Peyer's patch (tissue), 4 donors: ENCODE measurements around the gene STAU1. TPM values are rescaled to one million over a fixed set of nuclear protein-coding genes. Genes with fewer than 3 reads are reported as not detected.
"Not testable (repeated sequence)": the region's sequence is repeated elsewhere in the genome, so short reads cannot be mapped to it uniquely, and the experiment has no call there.

Source experiments
- DNase-seq, 3 donors: peaks; one replicate each; pipeline ENCODE4 v3.0.0-alpha.2; 2017 to 2019
- H3K27ac ChIP-seq, 4 donors: fragments of 200-600 bp; sonication (generic); one replicate each; pipeline ENCODE4 v1.5.1; 2016 to 2019
- H3K27me3 ChIP-seq, 2 donors: fragments of 200-600 bp; sonication (generic); one replicate each; pipeline ENCODE4 v1.5.1; 2019
- H3K36me3 ChIP-seq, 3 donors: fragments of 200-600 bp; sonication (generic); one replicate each; pipeline ENCODE4 v1.5.1; 2016 to 2019
- H3K4me1 ChIP-seq, 4 donors: fragments of 200-600 bp; sonication (generic); one replicate each; pipeline ENCODE4 v1.5.1; 2016 to 2019
- H3K4me3 ChIP-seq, 4 donors: fragments of 200-600 bp; sonication (generic); 1 replicate in 3 of 4; 2 replicates in 1 of 4; pipeline ENCODE4 v1.5.1; 2016 to 2019; ENCODE audit warnings: mild to moderate bottlenecking in 1 of 4
- H3K9me3 ChIP-seq, 4 donors: fragments of 200-600 bp; sonication (generic); one replicate each; pipeline ENCODE4 v1.5.1; 2016 to 2019; ENCODE audit warnings: mild to moderate bottlenecking in 1 of 4
- CTCF ChIP-seq, 6 experiments: fragments of 450-650 bp in 4 of 6; fragments of 200-600 bp in 2 of 6; sonication (generic) in 1 of 6; IDR thresholded peaks; one replicate each; pipeline ENCODE4 v1.5.1; 2017 to 2019; ENCODE audit warnings: antibody characterized with exemption in 6 of 6, mild to moderate bottlenecking in 3 of 6, moderate library complexity in 1 of 6
- POLR2A ChIP-seq, 2 donors: fragments of 450-650 bp; IDR thresholded peaks; one replicate each; pipeline ENCODE4 v1.5.1; 2017; ENCODE audit warnings: antibody characterized with exemption in 2 of 2, mild to moderate bottlenecking in 2 of 2, moderate library complexity in 2 of 2
- total RNA-seq, 4 donors: library from RNA; depleted of rRNA; stranded (reverse); fragments of >200 nt; gene quantifications; one replicate each; pipeline ENCODE4 v1.1.0, GENCODE V29; 2016

The STAU1 gene
- total RNA-seq, 4 donors from 2014 or later = 58.6 to 82.4 (median 75.2) TPM

- Histone ChIP-seq H3K36me3 (peaks cover 0 to 53% (median 0%) of the 10 kb centered on the region in 3 donors), H3K27ac (no peak overlapping the region)
Measured at GRCh38 chr20:49097159-49097558, 91.0 kb downstream of the STAU1 start.

GRCh38 chr20:49096203-49096730, 91.9 kb downstream of the STAU1 start:
- no peak overlapping the region for H3K27ac ChIP-seq
- peaks cover 0 to 62% (median 0%) of the 10 kb centered on the region in 3 donors for H3K36me3 ChIP-seq
- no peak for TF ChIP-seq CTCF (IDR thresholded peaks at IDR 0.05)
- no peak for TF ChIP-seq POLR2A (IDR thresholded peaks at IDR 0.05)
- no peaks in the 10 kb centered on the region for H3K4me1 ChIP-seq
- DNase-seq = no peak
- H3K27me3 ChIP-seq = no peaks in the 10 kb centered on the region
- no peaks in the 10 kb centered on the region for H3K9me3 ChIP-seq
- no peak overlapping the region for H3K4me3 ChIP-seq

More at GRCh38 chr20:49097159-49097558, 91.0 kb downstream of the STAU1 start:
- Histone ChIP-seq H3K4me3 (no peak overlapping the region), H3K9me3 (no peaks in the 10 kb centered on the region), H3K4me1 (no peaks in the 10 kb centered on the region), H3K27me3 (no peaks in the 10 kb centered on the region)
- no peak for TF ChIP-seq CTCF (IDR thresholded peaks at IDR 0.05)
- no peak for DNase-seq

- no peak for TF ChIP-seq POLR2A (IDR thresholded peaks at IDR 0.05)
- no peak for TF ChIP-seq CTCF (IDR thresholded peaks at IDR 0.05)
- Histone ChIP-seq H3K9me3 (no peaks in the 10 kb centered on the region), H3K27me3 (no peaks in the 10 kb centered on the region), H3K4me3 (no peak overlapping the region), H3K4me1 (no peaks in the 10 kb centered on the region), H3K27ac (no peak overlapping the region), H3K36me3 (peaks cover 0 to 91% (median 0%) of the 10 kb centered on the region in 3 donors)
- no peak for DNase-seq
Measured at GRCh38 chr20:49091762-49092161, 96.4 kb downstream of the STAU1 start.

- no peaks in the 10 kb centered on the region for H3K4me1 ChIP-seq
- H3K27me3 ChIP-seq = no peaks in the 10 kb centered on the region
- H3K4me3 ChIP-seq = no peak overlapping the region
- H3K27ac ChIP-seq = no peak overlapping the region
- H3K9me3 ChIP-seq = no peaks in the 10 kb centered on the region
- peaks cover 0 to 93% (median 0%) of the 10 kb centered on the region in 3 donors for H3K36me3 ChIP-seq
- DNase-seq = no peak
- TF ChIP-seq CTCF (IDR thresholded peaks at IDR 0.05) (no peak), POLR2A (IDR thresholded peaks at IDR 0.05) (no peak)
Measured at GRCh38 chr20:49091104-49091503, 97.0 kb downstream of the STAU1 start.

- not testable (repeated sequence) for H3K27ac ChIP-seq, H3K9me3 ChIP-seq, H3K27me3 ChIP-seq, DNase-seq, H3K4me3 ChIP-seq, H3K4me1 ChIP-seq
- peaks cover 0 to 91% (median 0%) of the 10 kb centered on the region in 3 donors for H3K36me3 ChIP-seq
Measured at GRCh38 chr20:49082295-49082694, 105.8 kb downstream of the STAU1 start.

- TF ChIP-seq POLR2A (IDR thresholded peaks at IDR 0.05) (no peak), CTCF (IDR thresholded peaks at IDR 0.05) (no peak)
- Histone ChIP-seq H3K36me3 (peaks cover 0 to 94% (median 0%) of the 10 kb centered on the region in 3 donors), H3K9me3 (no peaks in the 10 kb centered on the region), H3K27ac (no peak overlapping the region), H3K27me3 (no peaks in the 10 kb centered on the region), H3K4me3 (no peak overlapping the region), H3K4me1 (no peaks in the 10 kb centered on the region)
- DNase-seq = no peak
Measured at GRCh38 chr20:49078310-49078709, 109.8 kb downstream of the STAU1 start.
